GM18870 (cell line): ENCODE results near the gene BPI.
"Not testable (repeated sequence)": the region's sequence is repeated elsewhere in the genome, so short reads cannot be mapped to it uniquely, and the experiment has no call there.

Experiments used
- ATAC-seq: cut with Tn5 transposase; IDR thresholded peaks from one replicate; pipeline ENCODE4 v1.9.1; 2021; ENCODE audit warnings: moderate library complexity; ENCODE audit not compliant: unreplicated experiment

Gene BPI

GRCh38 chr20:38277691-38278090 lies 26.3 kb upstream of the BPI start:
- no peak for ATAC-seq

DNA sequence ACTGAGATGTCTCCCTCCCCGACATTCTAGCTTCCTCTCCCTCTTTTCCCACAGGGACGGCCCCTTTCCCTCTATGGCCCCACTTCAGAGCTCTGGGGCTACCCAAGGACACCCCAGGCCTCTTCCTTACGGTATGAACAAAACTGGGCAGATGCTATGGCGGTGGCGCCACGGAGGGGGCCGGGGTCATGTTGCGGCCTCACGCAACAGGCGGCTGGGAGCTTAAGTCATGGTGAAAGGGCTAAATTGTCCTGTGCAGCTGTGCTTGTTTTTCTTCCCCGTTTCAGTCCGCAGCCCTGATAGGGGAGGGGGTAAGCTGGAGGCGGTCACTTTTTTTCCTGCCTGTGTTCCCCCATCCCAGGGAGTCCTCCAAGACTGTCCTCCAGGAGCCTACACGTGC lies 25.8 kb upstream of the BPI start:
- no peak for ATAC-seq

GRCh38 chr20:38278763-38279162 lies 25.2 kb upstream of the BPI start:
- no peak for ATAC-seq

- not testable (repeated sequence) for ATAC-seq
Observed at GRCh38 chr20:38281176-38281915, 22.6 kb upstream of the BPI start.

- no peak for ATAC-seq
Observed at GRCh38 chr20:38283236-38283635, 20.7 kb upstream of the BPI start.

DNA sequence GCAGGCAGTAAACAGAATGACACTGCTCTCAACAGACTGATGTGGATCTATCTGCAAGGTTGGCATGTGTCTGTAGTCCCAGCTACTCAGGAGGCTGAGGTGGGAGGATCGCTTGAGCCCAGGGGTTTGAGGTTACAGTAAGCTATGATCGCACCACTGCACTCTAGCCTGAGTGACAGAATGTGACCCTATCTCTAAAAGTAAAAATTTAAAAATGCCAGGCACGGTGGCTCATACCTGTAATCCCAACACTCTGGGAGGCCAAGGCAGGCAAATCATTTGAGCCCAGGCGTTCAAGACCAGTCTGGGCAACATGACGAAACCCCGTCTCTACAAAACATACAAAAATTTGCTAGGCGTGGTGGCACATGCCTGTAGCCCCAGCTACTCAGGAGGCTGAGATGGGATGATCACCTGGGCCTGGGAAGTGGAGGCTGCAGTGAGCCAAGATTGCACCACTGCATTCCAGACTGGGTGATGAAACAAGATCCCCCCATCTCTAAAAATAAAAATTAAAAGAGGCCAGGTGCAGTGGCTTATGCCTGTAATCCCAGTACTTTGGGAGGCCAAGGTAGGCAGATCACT lies 19.8 kb upstream of the BPI start:
- not testable (repeated sequence) for ATAC-seq

DNA sequence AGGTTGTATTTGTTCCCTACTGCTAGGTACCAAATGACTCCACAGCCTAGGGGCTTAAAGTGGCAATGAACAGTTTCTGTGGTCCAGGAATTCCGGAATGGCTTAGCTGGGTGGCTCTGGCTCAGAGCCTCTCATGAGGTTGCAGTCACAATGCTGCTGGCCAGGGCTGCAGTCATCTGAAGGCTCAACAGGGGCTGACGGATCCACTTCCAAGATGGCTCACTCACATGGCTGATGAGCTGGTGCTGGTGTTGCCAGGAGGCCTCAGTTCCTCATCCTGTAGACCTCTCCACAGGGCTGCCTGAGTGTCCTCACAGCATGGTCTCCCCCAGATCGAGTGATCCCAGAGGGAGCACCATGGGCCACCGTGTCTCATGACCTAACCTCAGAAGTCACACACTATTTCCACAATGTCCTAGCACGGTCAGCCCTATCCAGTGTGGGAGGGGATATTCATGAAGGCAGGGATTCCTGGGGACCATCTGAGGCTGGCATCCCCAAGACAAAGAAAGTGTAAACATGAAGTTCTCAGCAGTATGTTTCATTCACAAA lies 19.0 kb upstream of the BPI start:
- ATAC-seq, result no peak

DNA sequence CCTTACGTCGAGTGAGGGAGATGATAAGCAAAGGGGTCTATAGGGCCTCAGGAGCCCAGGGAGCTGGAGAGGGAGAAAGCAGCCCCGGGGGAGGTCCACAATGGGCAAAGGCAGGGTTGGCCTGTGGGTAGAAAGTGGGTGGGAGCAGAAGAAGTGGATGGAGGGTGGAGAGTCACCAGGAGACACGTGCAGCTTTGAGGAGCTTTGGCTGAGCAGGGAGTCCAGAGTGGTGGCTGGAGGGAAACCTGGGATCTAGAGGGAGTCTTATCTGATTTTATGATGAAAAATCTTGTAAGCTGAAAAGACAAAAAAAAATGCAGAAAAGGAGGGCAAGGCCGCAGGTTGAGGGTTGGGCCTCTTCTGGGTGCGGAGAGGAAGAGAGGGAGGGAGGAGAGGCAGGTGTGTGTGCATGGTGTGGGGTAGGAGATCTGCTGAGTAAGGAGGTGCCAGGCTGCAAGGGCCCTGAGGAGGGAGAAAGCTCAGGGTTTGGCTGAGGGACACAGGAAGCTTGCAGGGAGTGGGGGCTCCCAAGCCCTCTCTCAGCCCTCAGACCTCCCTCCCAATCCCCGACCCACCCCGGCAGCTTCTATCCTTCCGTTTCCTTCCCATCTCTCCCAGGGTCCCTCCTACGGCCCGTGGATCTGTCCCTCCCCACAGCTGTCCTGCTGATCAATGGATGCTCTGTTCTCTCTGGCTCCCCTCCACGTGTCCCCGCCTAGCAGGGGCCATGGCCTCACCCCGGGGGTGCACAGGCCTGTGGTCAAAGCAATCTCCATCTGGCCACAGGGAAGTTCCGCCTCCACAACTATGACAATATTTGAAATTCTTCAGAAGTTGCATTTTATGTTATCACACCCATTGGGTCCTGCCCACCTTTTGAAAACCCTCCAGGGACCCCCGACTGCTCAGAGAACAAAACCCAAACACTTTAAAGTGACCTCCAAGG lies 17.1 kb upstream of the BPI start:
- ATAC-seq, result no peak

GRCh38 chr20:38290829-38291814 lies 12.8 kb upstream of the BPI start:
- no peak for ATAC-seq

- no peak for ATAC-seq
Observed at GRCh38 chr20:38291966-38292365, 12.0 kb upstream of the BPI start.

GRCh38 chr20:38293491-38294065 lies 10.4 kb upstream of the BPI start:
- ATAC-seq, result no peak

DNA sequence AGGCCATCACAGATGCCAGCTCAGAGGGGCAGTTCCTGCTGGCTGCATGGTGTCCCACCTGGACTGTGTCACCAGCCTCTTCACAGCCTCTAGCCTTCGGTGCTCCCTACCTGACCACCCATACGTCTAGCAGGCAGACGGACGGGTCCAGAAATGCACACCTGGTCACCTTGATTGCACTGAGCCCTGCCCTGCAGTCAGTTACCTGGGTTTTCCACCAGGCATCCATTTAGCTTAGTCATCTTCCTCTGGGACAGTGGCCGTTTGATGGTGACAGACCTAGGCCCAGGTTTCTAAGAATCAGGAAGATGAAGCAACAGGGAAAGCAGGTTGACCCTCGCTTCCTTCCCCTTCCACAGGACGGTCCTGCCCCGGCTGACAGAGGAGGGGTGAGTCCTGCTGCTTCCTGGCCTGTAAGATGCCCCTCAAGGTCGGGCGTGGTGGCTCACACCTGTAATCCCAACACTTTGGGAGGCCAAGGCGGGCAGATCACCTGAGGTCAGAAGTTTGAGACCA lies 9.8 kb upstream of the BPI start:
- ATAC-seq, result no peak

DNA sequence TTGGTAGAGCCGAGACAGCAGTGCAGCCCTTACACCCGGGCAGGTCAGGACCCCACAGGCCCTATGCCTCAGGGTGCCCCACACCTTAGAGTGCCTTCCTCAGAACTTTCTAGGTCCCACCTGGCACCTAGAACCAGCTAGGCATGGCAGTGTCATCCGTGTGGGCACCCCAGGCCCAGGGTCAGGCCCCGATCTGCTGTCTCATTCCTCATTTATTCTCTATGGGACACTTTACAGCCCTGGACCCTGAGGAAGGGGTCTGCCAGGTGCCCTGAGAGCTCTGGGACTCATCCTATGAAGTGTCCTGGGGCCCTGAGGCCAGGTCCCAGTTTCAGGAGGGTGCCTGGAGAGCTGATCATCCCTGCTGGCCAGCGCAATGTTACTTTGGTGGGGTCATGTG lies 8.1 kb upstream of the BPI start:
- ATAC-seq, result no peak

GRCh38 chr20:38296433-38296832 lies 7.5 kb upstream of the BPI start:
- ATAC-seq, result no peak

- ATAC-seq, result no peak
Observed at GRCh38 chr20:38297916-38298674, 5.9 kb upstream of the BPI start.

DNA sequence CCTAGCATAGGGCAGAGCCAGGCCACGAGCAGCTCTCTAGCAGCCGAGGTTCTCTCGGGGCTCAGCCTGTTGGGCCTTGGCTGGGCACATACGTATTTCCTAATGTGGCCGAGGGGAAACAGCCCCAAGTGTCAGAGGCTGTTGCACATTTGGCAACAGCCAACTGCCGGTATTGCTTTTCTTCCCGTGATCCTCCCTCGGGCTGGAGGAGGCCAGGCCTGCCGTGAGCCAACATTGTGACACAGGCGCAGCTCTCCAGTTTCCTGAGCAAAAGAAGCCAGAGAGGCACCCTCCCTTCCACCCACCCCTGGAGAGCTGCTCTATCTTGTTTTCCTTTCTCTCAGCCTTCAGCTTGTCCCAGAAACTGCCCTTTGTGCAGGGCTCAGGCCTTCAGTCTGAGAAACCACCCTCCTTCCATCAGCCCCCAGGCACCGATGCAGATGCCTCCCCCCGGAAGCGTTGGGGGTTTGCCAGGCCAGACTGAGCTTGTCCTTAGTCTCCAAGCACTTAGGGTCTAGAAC lies 5.1 kb upstream of the BPI start:
- ATAC-seq, result no peak

- ATAC-seq, result no peak
Observed at GRCh38 chr20:38299963-38300362, 4.0 kb upstream of the BPI start.

- ATAC-seq, result no peak
Observed at GRCh38 chr20:38300438-38300837, 3.5 kb upstream of the BPI start.

GRCh38 chr20:38301309-38301708 lies 2.6 kb upstream of the BPI start:
- ATAC-seq, result no peak
